ENCODE results near the gene CDK16. TPM values are rescaled to one million over a fixed set of nuclear protein-coding genes. Genes with fewer than 3 reads are reported as not detected.
A peak's percentile ranks its signal among the peaks of the same experiment; 100 is the strongest.

CDK16 gene
- total and polyA plus RNA-seq, 2 of the 13 experiments (the other 11 are each of a cell fraction or from before 2014, with no cell fraction given): 64.5 to 225 TPM

DNA sequence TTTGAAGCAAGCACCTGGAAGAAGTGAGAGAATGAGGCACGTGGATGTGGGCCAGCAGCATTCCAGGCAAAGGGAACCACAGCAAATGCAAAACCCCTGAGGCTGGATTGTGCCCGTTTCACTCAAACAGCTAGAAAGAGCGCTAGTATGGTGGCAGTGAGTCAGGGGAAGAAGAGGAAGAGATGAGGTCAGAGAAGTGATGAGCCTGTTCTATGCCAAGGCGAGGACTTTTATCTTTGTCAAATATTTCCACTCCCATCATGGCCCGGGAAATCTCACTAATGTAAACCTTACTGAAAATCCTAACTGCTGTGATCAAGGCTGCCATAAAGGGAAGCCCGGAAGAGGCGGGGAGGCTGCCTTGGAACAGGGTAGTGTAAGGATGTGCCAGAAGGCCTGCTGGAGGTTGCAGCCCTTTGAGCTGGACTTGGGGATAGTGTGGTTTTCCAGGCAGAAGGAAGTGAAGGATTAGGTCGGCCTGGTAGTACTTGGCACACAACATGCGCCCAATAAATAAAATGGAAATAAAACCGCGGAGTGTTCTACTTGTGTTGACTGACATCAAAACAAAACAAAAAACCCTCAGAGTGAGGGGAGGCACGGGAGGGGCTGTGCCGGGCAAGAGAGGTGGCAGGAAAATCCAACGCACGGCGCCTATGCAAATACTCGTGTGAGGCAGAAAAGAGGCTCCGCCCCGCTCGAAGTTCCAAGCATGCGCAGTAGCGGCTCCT lies 1.2 kb upstream of the CDK16 start:
- no TSS peak for BruUV-seq (replicated peaks)
- Histone ChIP-seq H3K79me2 (ENCODE audit: insufficient read depth, low read length) (peaks cover 34% of the 10 kb centered on the region), H3K4me2 (ENCODE audit: low read depth, low read length) (peak overlapping the region; percentile 73), H3K4me3 (replicated peaks in 1 of 3; ENCODE audit: insufficient read depth in 1 of 3, low read depth in 2 of 3, low read length in 3 of 3) (peak overlapping the region; percentile 6 to 54 (median 46); a peak in 4 of 6 replicates), H3K4me1 (ENCODE audit: insufficient read depth, low read length) (peaks cover 36% of the 10 kb centered on the region), H2AFZ (ENCODE audit: low read length) (no peak overlapping the region), H4K20me1 (ENCODE audit: insufficient read depth, low read length) (peaks cover 24% of the 10 kb centered on the region), H3K36me3 (replicated peaks in 1 of 2; ENCODE audit: control insufficient read depth in 1 of 2, insufficient read depth in 2 of 2, low read length in 2 of 2) (peaks cover 6 to 15% of the 10 kb centered on the region in 2 experiments; a peak in 3 of 5 replicates), H3K9me3 (ENCODE audit: low read length) (no peaks in the 10 kb centered on the region), H3K27me3 (ENCODE audit: control insufficient read depth in 1 of 2, insufficient read depth in 2 of 2, low read length in 2 of 2) (no peaks in the 10 kb centered on the region), H3K27ac (ENCODE audit: extremely low read length, insufficient read depth, low read length) (peak overlapping the region; percentile 80), H3K9ac (ENCODE audit: insufficient read depth, low read depth, low read length) (peak overlapping the region; percentile 52)
- ATAC-seq: peak; percentile 20
- ChIA-PET CTCF (ENCODE audit: low intra/inter-chr PET ratio, low total read pairs) (no interaction called here), POLR2A (interaction anchor here (0.7 to 6.2 kb wide), 12 partner anchors 9 to 72 kb away, joined by 3 to 69 read pairs (median 6); partner anchors contain the start of genes NDUFB11, RBM10 and USP11)
- in situ Hi-C loops (cut with HindIII; ENCODE audit: extremely low pct_ligation_motif_present, low pct_unique_long_range_greater_than_20kb) (no loop called here), intact Hi-C loops (cut with micrococcal nuclease; ENCODE audit: unreplicated experiment) (no loop called here)
- DNase-seq (ENCODE audit: low spot score): peak; percentile 44
- WGBS (ENCODE audit: low lambda C conversion rate): 2% methylated on average over 13 of the region's 22 CpGs
- peak; percentile 15 for FAIRE-seq
- TF ChIP-seq ZNF33B (CRISPR knock-in tag; IDR thresholded peaks at IDR 0.05) (no peak), SAP130 (CRISPR knock-in tag; IDR thresholded peaks at IDR 0.05; ENCODE audit: low read depth) (0 out of 2 replicates have a peak, but pooled peaks have one; percentile 12), ZMYM3 (CRISPR knock-in tag; IDR thresholded peaks at IDR 0.05) (no peak), KDM2A (CRISPR knock-in tag; IDR thresholded peaks at IDR 0.05; ENCODE audit: borderline replicate concordance, low read depth) (peak; percentile 70), CREM (IDR thresholded peaks at IDR 0.05) (no peak), CREM (CRISPR knock-in tag; IDR thresholded peaks at IDR 0.05) (no peak), PTBP1 (IDR thresholded peaks at IDR 0.05; ENCODE audit: low read depth, low read length, poor library complexity, severe bottlenecking) (no peak), BRCA1 (CRISPR knock-in tag; IDR thresholded peaks at IDR 0.05) (no peak), U2AF2 (IDR thresholded peaks at IDR 0.05; ENCODE audit: low read depth, low read length) (no peak), RBFOX2 (IDR thresholded peaks at IDR 0.05; ENCODE audit: low read depth, low read length) (peak; percentile 38; the same call in 1 of the 2 replicates), FIP1L1 (IDR thresholded peaks at IDR 0.05; ENCODE audit: borderline replicate concordance, insufficient read depth, low read depth, low read length) (0 out of 2 replicates have a peak, but pooled peaks have one; percentile 46), MIXL1 (CRISPR knock-in tag; IDR thresholded peaks at IDR 0.05) (no peak), MXI1 (IDR thresholded peaks at IDR 0.05; ENCODE audit: borderline replicate concordance, low read depth, low read length) (peak; percentile 29; the same call in 1 of the 3 replicates)
- TF ChIP-seq, protein P1, sequence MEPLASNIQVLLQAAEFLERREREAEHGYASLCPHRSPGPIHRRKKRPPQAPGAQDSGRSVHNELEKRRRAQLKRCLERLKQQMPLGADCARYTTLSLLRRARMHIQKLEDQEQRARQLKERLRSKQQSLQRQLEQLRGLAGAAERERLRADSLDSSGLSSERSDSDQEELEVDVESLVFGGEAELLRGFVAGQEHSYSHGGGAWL (CRISPR knock-in tag; IDR thresholded peaks at IDR 0.05): no peak
- TF ChIP-seq, protein P2, sequence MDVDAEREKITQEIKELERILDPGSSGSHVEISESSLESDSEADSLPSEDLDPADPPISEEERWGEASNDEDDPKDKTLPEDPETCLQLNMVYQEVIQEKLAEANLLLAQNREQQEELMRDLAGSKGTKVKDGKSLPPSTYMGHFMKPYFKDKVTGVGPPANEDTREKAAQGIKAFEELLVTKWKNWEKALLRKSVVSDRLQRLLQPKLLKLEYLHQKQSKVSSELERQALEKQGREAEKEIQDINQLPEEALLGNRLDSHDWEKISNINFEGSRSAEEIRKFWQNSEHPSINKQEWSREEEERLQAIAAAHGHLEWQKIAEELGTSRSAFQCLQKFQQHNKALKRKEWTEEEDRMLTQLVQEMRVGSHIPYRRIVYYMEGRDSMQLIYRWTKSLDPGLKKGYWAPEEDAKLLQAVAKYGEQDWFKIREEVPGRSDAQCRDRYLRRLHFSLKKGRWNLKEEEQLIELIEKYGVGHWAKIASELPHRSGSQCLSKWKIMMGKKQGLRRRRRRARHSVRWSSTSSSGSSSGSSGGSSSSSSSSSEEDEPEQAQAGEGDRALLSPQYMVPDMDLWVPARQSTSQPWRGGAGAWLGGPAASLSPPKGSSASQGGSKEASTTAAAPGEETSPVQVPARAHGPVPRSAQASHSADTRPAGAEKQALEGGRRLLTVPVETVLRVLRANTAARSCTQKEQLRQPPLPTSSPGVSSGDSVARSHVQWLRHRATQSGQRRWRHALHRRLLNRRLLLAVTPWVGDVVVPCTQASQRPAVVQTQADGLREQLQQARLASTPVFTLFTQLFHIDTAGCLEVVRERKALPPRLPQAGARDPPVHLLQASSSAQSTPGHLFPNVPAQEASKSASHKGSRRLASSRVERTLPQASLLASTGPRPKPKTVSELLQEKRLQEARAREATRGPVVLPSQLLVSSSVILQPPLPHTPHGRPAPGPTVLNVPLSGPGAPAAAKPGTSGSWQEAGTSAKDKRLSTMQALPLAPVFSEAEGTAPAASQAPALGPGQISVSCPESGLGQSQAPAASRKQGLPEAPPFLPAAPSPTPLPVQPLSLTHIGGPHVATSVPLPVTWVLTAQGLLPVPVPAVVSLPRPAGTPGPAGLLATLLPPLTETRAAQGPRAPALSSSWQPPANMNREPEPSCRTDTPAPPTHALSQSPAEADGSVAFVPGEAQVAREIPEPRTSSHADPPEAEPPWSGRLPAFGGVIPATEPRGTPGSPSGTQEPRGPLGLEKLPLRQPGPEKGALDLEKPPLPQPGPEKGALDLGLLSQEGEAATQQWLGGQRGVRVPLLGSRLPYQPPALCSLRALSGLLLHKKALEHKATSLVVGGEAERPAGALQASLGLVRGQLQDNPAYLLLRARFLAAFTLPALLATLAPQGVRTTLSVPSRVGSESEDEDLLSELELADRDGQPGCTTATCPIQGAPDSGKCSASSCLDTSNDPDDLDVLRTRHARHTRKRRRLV (CRISPR knock-in tag; IDR thresholded peaks at IDR 0.05): peak; percentile 32; the same call in 1 of the 2 replicates

All from HepG2 (cell line).